Measurements from ENCODE around the gene SLC46A3.

Gene SLC46A3

GRCh38 chr13:28678809-28679208 is 40.0 kb downstream of the SLC46A3 start:
- DNase-seq, result no peak

GRCh38 chr13:28671126-28671792 is 47.5 kb downstream of the SLC46A3 start:
- DNase-seq, result no peak

- DNase-seq, result no peak
Observed at GRCh38 chr13:28666897-28667488, 51.8 kb downstream of the SLC46A3 start.

GRCh38 chr13:28659621-28659970 is 59.2 kb downstream of the SLC46A3 start:
- no peak for DNase-seq

GRCh38 chr13:28658796-28659620 is 59.8 kb downstream of the SLC46A3 start, which contains the start of gene POMP:
Gene POMP, plus strand, starts transcription at chr13:28659130. Its CDS starts 55 bp downstream, at chr13:28659185.
- DNase-seq, result peak; percentile 75

- DNase-seq, result no peak
Observed at GRCh38 chr13:28658539-28658795, 60.3 kb downstream of the SLC46A3 start.

- no peak for DNase-seq
Observed at GRCh38 chr13:28657784-28658538, 60.8 kb downstream of the SLC46A3 start.

- no peak for DNase-seq
Observed at GRCh38 chr13:28655561-28655960, 63.2 kb downstream of the SLC46A3 start.

- DNase-seq, result no peak
Observed at GRCh38 chr13:28654276-28654675, 64.5 kb downstream of the SLC46A3 start.

GRCh38 chr13:28653111-28653510 is 65.7 kb downstream of the SLC46A3 start:
- no peak for DNase-seq

GRCh38 chr13:28651810-28652401 is 66.9 kb downstream of the SLC46A3 start:
- no peak for DNase-seq

- no peak for DNase-seq
Observed at GRCh38 chr13:28650284-28650683, 68.5 kb downstream of the SLC46A3 start.

All from NCI-H2029 (cell line).